ENCODE results near the gene USP24. TPM values are rescaled to one million over a fixed set of nuclear protein-coding genes. Genes with fewer than 3 reads are reported as not detected.

USP24 gene
- total RNA-seq, 2 donors from 2014 or later = 47.8 to 58.5 TPM

DNA sequence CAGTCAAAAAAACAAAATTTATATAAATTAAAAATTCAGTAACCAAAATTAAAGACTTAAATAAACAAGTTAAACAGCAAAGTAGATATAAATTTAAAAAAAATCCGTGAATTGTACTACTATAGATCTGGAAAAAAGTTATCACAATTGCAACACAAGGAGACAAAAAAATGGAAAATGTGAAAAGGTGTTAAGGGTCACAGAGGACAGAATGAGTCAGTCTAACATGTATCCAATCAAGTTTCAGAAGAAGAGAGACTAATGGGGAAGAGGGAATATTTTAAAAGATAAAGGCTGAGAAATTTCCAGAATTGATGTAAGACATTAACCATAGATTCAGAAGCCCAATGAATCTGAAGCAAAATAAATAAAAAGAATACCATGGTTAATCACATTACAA is 46.0 kb downstream of the USP24 start:
- TF ChIP-seq, protein P1, sequence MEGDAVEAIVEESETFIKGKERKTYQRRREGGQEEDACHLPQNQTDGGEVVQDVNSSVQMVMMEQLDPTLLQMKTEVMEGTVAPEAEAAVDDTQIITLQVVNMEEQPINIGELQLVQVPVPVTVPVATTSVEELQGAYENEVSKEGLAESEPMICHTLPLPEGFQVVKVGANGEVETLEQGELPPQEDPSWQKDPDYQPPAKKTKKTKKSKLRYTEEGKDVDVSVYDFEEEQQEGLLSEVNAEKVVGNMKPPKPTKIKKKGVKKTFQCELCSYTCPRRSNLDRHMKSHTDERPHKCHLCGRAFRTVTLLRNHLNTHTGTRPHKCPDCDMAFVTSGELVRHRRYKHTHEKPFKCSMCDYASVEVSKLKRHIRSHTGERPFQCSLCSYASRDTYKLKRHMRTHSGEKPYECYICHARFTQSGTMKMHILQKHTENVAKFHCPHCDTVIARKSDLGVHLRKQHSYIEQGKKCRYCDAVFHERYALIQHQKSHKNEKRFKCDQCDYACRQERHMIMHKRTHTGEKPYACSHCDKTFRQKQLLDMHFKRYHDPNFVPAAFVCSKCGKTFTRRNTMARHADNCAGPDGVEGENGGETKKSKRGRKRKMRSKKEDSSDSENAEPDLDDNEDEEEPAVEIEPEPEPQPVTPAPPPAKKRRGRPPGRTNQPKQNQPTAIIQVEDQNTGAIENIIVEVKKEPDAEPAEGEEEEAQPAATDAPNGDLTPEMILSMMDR (IDR thresholded peaks at IDR 0.05) = no peak
- Histone ChIP-seq H3K27me3 (replicated peaks; ENCODE audit: insufficient read depth) (no peaks in the 10 kb centered on the region), H3K27ac (no peak overlapping the region), H3K9me3 (no peaks in the 10 kb centered on the region), H3K36me3 (peaks cover 17% of the 10 kb centered on the region), H3K4me1 (ENCODE audit: control insufficient read depth in 1 of 2, low read depth in 2 of 2) (no peaks in the 10 kb centered on the region), H3K4me3 (no peak overlapping the region)
- DNase-seq (ENCODE audit: low spot score) (no peak), ATAC-seq (ENCODE audit: insufficient number of reproducible peaks, low FRiP score, low read depth) (no peak)

DNA sequence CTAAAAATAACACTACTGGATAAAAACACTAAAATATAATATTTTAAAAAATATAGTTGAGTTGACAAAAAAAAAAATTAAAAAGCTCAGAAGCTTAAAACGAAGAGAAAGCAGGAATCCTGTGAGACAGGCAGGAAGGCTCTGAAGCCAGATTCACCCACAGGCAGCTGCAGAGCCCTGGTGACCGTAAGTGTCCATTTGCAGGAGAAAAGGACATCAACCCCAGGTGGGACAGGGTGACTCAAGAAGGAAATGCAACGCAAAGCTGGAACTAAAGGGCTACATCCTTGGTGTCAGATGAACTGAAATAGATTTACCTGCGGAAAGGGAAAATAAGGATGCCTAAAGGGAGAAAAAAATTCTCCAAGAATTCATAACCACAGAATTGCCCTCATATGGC is 46.8 kb downstream of the USP24 start:
- TF ChIP-seq, protein P1 (IDR thresholded peaks at IDR 0.05) = no peak
- H3K4me1 ChIP-seq (ENCODE audit: control insufficient read depth in 1 of 2, low read depth in 2 of 2) = no peaks in the 10 kb centered on the region
- no peaks in the 10 kb centered on the region for H3K27me3 ChIP-seq (replicated peaks; ENCODE audit: insufficient read depth)
- no peaks in the 10 kb centered on the region for H3K9me3 ChIP-seq
- DNase-seq (ENCODE audit: low spot score) = no peak
- ATAC-seq (ENCODE audit: insufficient number of reproducible peaks, low FRiP score, low read depth) = no peak
- H3K4me3 ChIP-seq = no peak overlapping the region
- no peak overlapping the region for H3K27ac ChIP-seq
- peaks cover 17% of the 10 kb centered on the region for H3K36me3 ChIP-seq

DNA sequence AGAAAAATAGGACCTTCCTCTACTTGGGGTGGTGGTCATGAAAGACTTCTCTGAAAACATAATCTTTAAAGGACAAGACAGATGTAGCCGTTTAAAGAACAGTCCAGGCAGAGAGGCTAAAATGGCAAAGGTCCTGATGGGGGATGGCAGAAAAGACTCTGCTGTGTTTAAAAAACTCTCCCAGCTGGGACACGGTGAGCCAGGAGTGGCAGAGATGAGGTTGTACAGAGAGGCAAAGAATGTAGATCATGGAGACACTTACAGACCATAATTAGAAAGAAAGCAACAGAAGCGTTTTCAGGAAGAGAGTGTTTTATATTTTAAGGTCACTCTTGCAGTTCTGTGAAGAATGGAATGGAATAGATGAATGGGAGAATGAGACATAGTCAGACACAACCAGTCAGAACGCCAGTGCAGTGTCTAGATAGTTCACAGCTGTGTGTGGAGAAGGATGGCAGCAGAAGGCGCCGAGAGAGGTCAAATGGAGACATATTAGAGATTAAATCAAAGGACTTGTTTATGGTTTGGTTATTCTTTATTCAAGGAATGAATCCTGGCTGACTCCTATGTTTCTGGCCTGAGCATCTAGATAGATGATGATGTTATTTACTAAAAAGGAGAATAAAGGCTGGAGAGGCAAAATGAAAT is 47.8 kb downstream of the USP24 start:
- DNase-seq (ENCODE audit: low spot score) (no peak), ATAC-seq (ENCODE audit: insufficient number of reproducible peaks, low FRiP score, low read depth) (no peak)
- Histone ChIP-seq H3K36me3 (peaks cover 17% of the 10 kb centered on the region), H3K9me3 (no peaks in the 10 kb centered on the region), H3K4me1 (ENCODE audit: control insufficient read depth in 1 of 2, low read depth in 2 of 2) (no peaks in the 10 kb centered on the region), H3K27me3 (replicated peaks; ENCODE audit: insufficient read depth) (no peaks in the 10 kb centered on the region), H3K27ac (no peak overlapping the region), H3K4me3 (no peak overlapping the region)
- TF ChIP-seq, protein P1 (IDR thresholded peaks at IDR 0.05) = no peak

DNA sequence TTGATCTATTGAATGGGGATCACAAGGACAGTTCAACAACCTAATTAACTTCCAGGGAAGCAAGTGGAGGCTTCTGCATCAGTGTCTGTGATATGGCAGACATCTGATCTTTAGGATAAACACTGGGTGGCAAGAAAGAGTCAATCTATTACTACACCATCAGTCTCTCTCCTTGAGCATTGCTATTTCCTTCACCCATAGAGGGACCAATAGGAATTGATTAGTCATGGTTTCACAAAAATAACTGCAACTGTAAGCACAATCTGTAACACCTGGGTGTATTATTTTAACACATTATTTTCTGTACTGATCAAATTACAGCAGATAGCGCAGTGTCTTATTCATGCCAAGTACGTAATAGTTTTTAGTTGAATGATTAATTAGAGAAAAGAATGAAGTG is 50.3 kb downstream of the USP24 start:
- H3K9me3 ChIP-seq = no peaks in the 10 kb centered on the region
- H3K27ac ChIP-seq = no peak overlapping the region
- no peak overlapping the region for H3K4me3 ChIP-seq
- TF ChIP-seq, protein P1 (IDR thresholded peaks at IDR 0.05) = no peak
- H3K4me1 ChIP-seq (ENCODE audit: control insufficient read depth in 1 of 2, low read depth in 2 of 2) = no peaks in the 10 kb centered on the region
- ATAC-seq (ENCODE audit: insufficient number of reproducible peaks, low FRiP score, low read depth) (no peak), DNase-seq (ENCODE audit: low spot score) (no peak)
- no peaks in the 10 kb centered on the region for H3K27me3 ChIP-seq (replicated peaks; ENCODE audit: insufficient read depth)
- peaks cover 8% of the 10 kb centered on the region for H3K36me3 ChIP-seq

DNA sequence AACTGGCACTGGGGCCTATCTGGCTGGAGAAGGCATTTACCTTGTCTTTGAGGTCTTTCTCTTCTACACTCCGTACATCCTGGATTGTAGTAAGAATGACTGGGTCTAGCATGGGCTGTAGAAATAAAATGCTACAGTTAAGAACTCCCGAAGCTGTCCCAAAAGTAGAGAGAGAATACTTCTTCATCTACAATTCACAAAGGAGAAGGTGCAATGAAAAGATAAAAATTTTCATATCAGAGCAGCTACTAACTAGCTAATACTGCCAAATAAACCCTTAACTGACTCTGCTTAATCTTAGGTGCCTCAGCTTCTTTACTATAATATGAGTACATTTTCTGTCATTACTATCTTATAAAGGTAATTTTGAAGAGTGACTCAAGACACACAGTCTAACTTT is 55.6 kb downstream of the USP24 start:
- TF ChIP-seq, protein P1 (IDR thresholded peaks at IDR 0.05) = no peak
- Histone ChIP-seq H3K4me1 (ENCODE audit: control insufficient read depth in 1 of 2, low read depth in 2 of 2) (no peaks in the 10 kb centered on the region), H3K9me3 (no peaks in the 10 kb centered on the region), H3K27me3 (replicated peaks; ENCODE audit: insufficient read depth) (no peaks in the 10 kb centered on the region), H3K4me3 (no peak overlapping the region), H3K36me3 (peaks cover 3% of the 10 kb centered on the region), H3K27ac (no peak overlapping the region)
- ATAC-seq (ENCODE audit: insufficient number of reproducible peaks, low FRiP score, low read depth) = no peak
- no peak for DNase-seq (ENCODE audit: low spot score)

Data from thoracic aorta (tissue), 2 donors.